Spleen (tissue), 11 donors: ENCODE results near the gene STX8. TPM values are rescaled to one million over a fixed set of nuclear protein-coding genes. Genes with fewer than 3 reads are reported as not detected.

Source experiments
- DNase-seq: peaks from one replicate; pipeline ENCODE4 v3.0.0-alpha.2; 2020
- H3K27ac ChIP-seq, 8 donors: fragments of 200-600 bp; sonication (generic) in 7 of 8; 1 replicate in 4 of 8; 2 replicates in 4 of 8; pipeline versions ENCODE4 v1.5.0 to v1.8.0; 2016 to 2021; ENCODE audit warnings: inconsistent platforms in 4 of 8, mild to moderate bottlenecking in 4 of 8, moderate library complexity in 1 of 8
- H3K27me3 ChIP-seq, 7 donors: fragments of 200-600 bp; sonication (generic) in 6 of 7; replicated peaks in 1 of 7; 1 replicate in 4 of 7; 2 replicates in 3 of 7; pipeline versions ENCODE4 v1.5.0 to v1.8.0; 2016 to 2021; ENCODE audit warnings: inconsistent platforms in 3 of 7, mild to moderate bottlenecking in 1 of 7
- H3K36me3 ChIP-seq, 6 donors: fragments of 200-600 bp; sonication (generic) in 5 of 6; 1 replicate in 4 of 6; 2 replicates in 2 of 6; pipeline versions ENCODE4 v1.5.0 to v1.8.0; 2016 to 2021; ENCODE audit warnings: inconsistent platforms in 2 of 6
- H3K4me1 ChIP-seq, 6 donors: fragments of 200-600 bp; sonication (generic) in 5 of 6; 1 replicate in 3 of 6; 2 replicates in 3 of 6; pipeline versions ENCODE4 v1.5.0 to v1.8.0; 2016 to 2021; ENCODE audit warnings: inconsistent platforms in 3 of 6
- H3K4me3 ChIP-seq, 8 donors: fragments of 200-600 bp; sonication (generic) in 7 of 8; 1 replicate in 4 of 8; 2 replicates in 4 of 8; pipeline versions ENCODE4 v1.5.0 to v1.8.0; 2016 to 2021; ENCODE audit warnings: inconsistent platforms in 4 of 8, mild to moderate bottlenecking in 4 of 8, moderate library complexity in 2 of 8
- H3K9me3 ChIP-seq, 8 donors: fragments of 200-600 bp; sonication (generic) in 7 of 8; 1 replicate in 4 of 8; 2 replicates in 4 of 8; pipeline versions ENCODE4 v1.5.0 to v1.8.0; 2016 to 2021; ENCODE audit warnings: inconsistent platforms in 4 of 8
- POLR2A ChIP-seq, 3 donors: fragments of 450-650 bp; IDR thresholded peaks; one replicate each; pipeline ENCODE4 v1.5.1; 2017; ENCODE audit warnings: antibody characterized with exemption in 3 of 3, mild to moderate bottlenecking in 1 of 3
- POLR2AphosphoS5 ChIP-seq, 3 donors: sonication (generic); formaldehyde crosslinking; IDR thresholded peaks; one replicate each; pipeline ENCODE4 v1.5.1; 2017; ENCODE audit warnings: antibody characterized with exemption in 3 of 3
- WGBS, 5 donors: extraction: QIAGEN DNeasy Blood & Tissue Kit in 3 of 5; methylation state at CpG; one replicate each; pipeline versions ENCODE4 v1.1.5 to v1.1.7; 2013 to 2018; 5-methylcytosine and 5-hydroxymethylcytosine counted together
- intact Hi-C: fragments of 100-400 bp; cut with DNase I; formaldehyde crosslinking; loops from one replicate; pipeline ENCODE4 v1.15.0; 2023; ENCODE audit warnings: low total_unique reads
- polyA plus RNA-seq, 3 donors: library from polyadenylated mRNA; stranded (reverse); fragments of 200-250 nt; gene quantifications; one replicate each; pipeline ENCODE4 v1.2.1, GENCODE V29; 2013
- total RNA-seq, 7 donors: library from RNA; depleted of rRNA in 3 of 7; stranded (reverse); fragments of >200 nt in 3 of 7; fragmentation: NEBNext Ultra II Directional in 4 of 7; extraction: Animal tissue kit (Norgen Biotek cat#: 25700) in 4 of 7; gene quantifications; one replicate each; pipeline versions ENCODE4 v1.1.0 to v1.2.1, GENCODE V29; 2016 to 2021
- TF ChIP-seq, protein P1 (sequence below), 11 experiments: fragments of 200-600 bp in 7 of 11; fragments of 450-650 bp in 4 of 11; sonication (generic) in 4 of 11; IDR thresholded peaks in 8 of 11; conservative IDR thresholded peaks in 3 of 11; 1 replicate in 7 of 11; 2 replicates in 4 of 11; pipeline versions ENCODE4 v1.4.0 to v1.8.0; 2016 to 2021; ENCODE audit warnings: antibody characterized with exemption in 11 of 11, inconsistent platforms in 4 of 11, mild to moderate bottlenecking in 1 of 11
- donor health status: healthy with polysubstance abuse.
- donor health status: DM: no; HTN: no; CAD: no; lungs with moderate emphysema.
- donor health status: DM: no; HTN: no; CAD: no.
- donor health status: Bipolar disorder and iron deficiency.
- donor health status: healthy.
- donor health status: DM: no; HTN: no; CAD: no.
- donor health status: DM: yes; HTN: yes; CAD: no.

The STX8 gene
- total and polyA plus RNA-seq, 10 donors: 37.3 to 59.8 (median 48.9) TPM

DNA sequence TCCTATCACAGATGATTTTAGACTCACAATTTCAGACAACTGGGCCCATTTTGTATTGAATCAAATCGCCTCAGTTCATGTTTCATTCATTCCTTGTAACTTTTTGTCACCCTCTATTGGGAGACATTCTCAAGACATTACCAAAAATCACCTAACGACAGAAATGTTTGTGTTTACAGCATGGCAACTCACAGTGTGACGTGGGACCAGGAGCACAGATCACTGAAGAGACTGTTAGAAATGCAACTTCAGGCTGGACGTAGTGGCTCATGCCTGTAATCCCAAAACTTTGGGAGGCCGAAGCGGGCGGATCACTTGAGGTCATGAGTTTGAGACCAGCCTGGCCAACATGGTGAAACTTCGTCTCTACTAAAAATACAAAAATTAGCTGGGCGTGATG lies 304.7 kb downstream of the STX8 start:
- no peaks in the 10 kb centered on the region for H3K27me3 ChIP-seq
- no peaks in the 10 kb centered on the region for H3K9me3 ChIP-seq
- WGBS, 5 donors: 88 to 96% (median 93%) methylated on average over 9 of the region's 9 CpGs
- peaks cover 0 to 8% (median 0%) of the 10 kb centered on the region in 6 donors for H3K4me1 ChIP-seq
- H3K4me3 ChIP-seq: no peak overlapping the region
- H3K36me3 ChIP-seq: peaks cover 0 to 29% (median 0%) of the 10 kb centered on the region in 6 donors
- H3K27ac ChIP-seq: no peak overlapping the region
- TF ChIP-seq POLR2A (IDR thresholded peaks at IDR 0.05) (no peak), POLR2AphosphoS5 (IDR thresholded peaks at IDR 0.05) (no peak)
- TF ChIP-seq, protein P1, sequence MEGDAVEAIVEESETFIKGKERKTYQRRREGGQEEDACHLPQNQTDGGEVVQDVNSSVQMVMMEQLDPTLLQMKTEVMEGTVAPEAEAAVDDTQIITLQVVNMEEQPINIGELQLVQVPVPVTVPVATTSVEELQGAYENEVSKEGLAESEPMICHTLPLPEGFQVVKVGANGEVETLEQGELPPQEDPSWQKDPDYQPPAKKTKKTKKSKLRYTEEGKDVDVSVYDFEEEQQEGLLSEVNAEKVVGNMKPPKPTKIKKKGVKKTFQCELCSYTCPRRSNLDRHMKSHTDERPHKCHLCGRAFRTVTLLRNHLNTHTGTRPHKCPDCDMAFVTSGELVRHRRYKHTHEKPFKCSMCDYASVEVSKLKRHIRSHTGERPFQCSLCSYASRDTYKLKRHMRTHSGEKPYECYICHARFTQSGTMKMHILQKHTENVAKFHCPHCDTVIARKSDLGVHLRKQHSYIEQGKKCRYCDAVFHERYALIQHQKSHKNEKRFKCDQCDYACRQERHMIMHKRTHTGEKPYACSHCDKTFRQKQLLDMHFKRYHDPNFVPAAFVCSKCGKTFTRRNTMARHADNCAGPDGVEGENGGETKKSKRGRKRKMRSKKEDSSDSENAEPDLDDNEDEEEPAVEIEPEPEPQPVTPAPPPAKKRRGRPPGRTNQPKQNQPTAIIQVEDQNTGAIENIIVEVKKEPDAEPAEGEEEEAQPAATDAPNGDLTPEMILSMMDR (IDR thresholded peaks at IDR 0.05 in 8 of 11, conservative IDR thresholded peaks at IDR 0.05 in 3 of 11): no peak
- no peak for DNase-seq
- intact Hi-C loops: no loop called here

DNA sequence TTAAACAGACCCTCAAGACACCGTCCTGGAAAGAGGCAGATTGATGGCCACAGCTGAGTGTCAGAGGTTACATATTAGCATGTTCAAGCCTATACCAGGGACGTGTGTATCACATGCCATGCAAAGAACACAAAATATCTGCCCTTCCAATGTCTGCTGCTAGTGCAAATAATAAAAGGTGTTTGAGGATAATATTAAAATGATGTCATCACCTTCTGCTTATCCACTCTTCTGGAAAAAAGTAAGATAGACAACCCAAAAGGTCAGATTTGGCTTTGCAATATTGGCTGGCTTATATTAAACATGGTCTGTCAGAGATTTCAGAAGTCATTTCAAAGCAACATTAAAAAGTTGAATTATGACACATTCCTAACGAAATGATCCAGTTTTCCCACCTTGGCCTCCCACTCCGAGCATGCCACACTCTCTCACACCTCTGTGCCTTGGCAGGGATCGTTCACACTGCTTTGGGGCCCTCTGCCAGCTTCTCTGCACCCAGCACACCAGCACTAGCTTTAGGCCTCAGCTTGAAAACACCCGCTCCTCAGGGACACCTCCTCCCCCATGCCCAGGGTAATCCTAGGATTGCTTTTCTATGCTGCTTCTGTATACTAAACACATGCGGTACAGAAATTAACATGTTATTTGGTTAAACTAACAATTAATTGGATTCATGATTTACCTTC lies 306.1 kb downstream of the STX8 start:
- no peak for TF ChIP-seq POLR2A (IDR thresholded peaks at IDR 0.05)
- no peak for TF ChIP-seq POLR2AphosphoS5 (IDR thresholded peaks at IDR 0.05)
- TF ChIP-seq, protein P1 (IDR thresholded peaks at IDR 0.05 in 8 of 11, conservative IDR thresholded peaks at IDR 0.05 in 3 of 11): no peak
- Histone ChIP-seq H3K4me3 (no peak overlapping the region), H3K27me3 (no peaks in the 10 kb centered on the region), H3K27ac (no peak overlapping the region), H3K9me3 (no peaks in the 10 kb centered on the region), H3K4me1 (peaks cover 0 to 8% (median 0%) of the 10 kb centered on the region in 6 donors), H3K36me3 (peaks cover 0 to 31% (median 0%) of the 10 kb centered on the region in 6 donors)
- intact Hi-C loops: no loop called here
- 81 to 92% (median 90%) methylated on average over 7 of the region's 7 CpGs for WGBS, 5 donors
- no peak for DNase-seq

DNA sequence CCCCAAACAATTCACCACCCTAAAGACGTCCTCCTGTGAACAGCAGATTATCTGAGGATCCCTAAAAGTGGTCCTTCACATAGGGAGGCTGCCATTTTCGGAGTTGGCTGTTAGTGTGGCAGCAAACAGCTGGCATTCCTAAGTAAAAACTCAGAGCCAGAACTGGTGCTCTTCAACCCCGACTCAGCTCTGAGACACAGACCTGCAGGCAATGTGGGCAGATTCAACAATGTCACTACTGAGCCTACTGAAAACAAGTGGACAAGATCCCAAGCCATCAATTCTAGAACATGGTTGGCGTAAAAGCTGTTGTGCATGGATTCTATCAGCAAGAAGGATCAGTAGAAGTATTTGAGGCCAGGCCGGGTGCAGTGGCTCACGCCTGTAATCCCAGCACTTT lies 307.1 kb downstream of the STX8 start:
- Histone ChIP-seq H3K4me3 (no peak overlapping the region), H3K4me1 (peaks cover 0 to 8% (median 0%) of the 10 kb centered on the region in 6 donors), H3K27me3 (no peaks in the 10 kb centered on the region), H3K9me3 (peaks cover 0 to 6% (median 0%) of the 10 kb centered on the region in 8 donors), H3K36me3 (peaks cover 0 to 36% (median 0%) of the 10 kb centered on the region in 6 donors), H3K27ac (no peak overlapping the region)
- DNase-seq: peak; percentile 1
- intact Hi-C loops: no loop called here
- TF ChIP-seq POLR2A (IDR thresholded peaks at IDR 0.05) (no peak), POLR2AphosphoS5 (IDR thresholded peaks at IDR 0.05) (no peak)
- TF ChIP-seq, protein P1 (IDR thresholded peaks at IDR 0.05 in 8 of 11, conservative IDR thresholded peaks at IDR 0.05 in 3 of 11): no peak
- WGBS, 5 donors: 91 to 97% (median 94%) methylated on average over 6 of the region's 6 CpGs

DNA sequence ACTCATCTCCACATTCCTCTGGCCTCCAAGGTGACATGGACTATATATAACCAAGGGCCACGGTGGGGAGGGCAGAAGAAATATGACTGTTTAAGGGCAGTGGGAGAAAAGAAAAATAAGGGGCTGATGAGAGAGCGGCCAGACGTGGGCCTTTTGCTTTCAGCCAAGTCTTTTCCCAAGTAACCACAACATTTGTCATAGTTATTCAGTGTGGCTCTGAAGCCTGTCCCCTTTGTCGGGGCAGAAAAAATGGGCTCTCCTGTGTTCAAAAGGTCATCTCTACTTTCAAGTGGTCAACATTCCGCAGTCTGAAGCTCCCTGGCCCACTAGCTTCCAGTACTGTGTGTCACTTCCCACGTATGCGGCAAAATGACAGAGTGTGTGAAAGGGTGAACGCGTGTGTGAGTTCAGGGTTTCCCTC lies 308.9 kb downstream of the STX8 start:
- Histone ChIP-seq H3K27me3 (no peaks in the 10 kb centered on the region), H3K9me3 (peaks cover 0 to 6% (median 0%) of the 10 kb centered on the region in 8 donors), H3K4me1 (no peaks in the 10 kb centered on the region), H3K36me3 (peaks cover 0 to 36% (median 0%) of the 10 kb centered on the region in 6 donors), H3K4me3 (no peak overlapping the region), H3K27ac (no peak overlapping the region)
- intact Hi-C loops: no loop called here
- DNase-seq: peak; percentile 21
- 83 to 92% (median 91%) methylated on average over 9 of the region's 9 CpGs for WGBS, 5 donors
- TF ChIP-seq POLR2A (IDR thresholded peaks at IDR 0.05): no peak
- no peak for TF ChIP-seq POLR2AphosphoS5 (IDR thresholded peaks at IDR 0.05)
- TF ChIP-seq, protein P1 (IDR thresholded peaks at IDR 0.05 in 8 of 11, conservative IDR thresholded peaks at IDR 0.05 in 3 of 11): no peak
